Measurements from ENCODE around the gene KLK8. TPM values are rescaled to one million over a fixed set of nuclear protein-coding genes. Genes with fewer than 3 reads are reported as not detected.

Gene KLK8
- total RNA-seq, 1 experiment from 2014 or later: 4.4 TPM

- H3K36me3 Mint-ChIP-seq: no peaks in the 10 kb centered on the region
Measured at GRCh38 chr19:51000981-51001380, 423 bp downstream of the KLK8 start.

GRCh38 chr19:51000426-51000825, 978 bp downstream of the KLK8 start:
- DNase-seq (ENCODE audit: low spot score): no peak
- H3K4me1 Mint-ChIP-seq: peaks cover 24% of the 10 kb centered on the region
- ATAC-seq: no peak
- H3K9me3 Mint-ChIP-seq: no peaks in the 10 kb centered on the region
- TF ChIP-seq ZNF532 (CRISPR knock-in tag; IDR thresholded peaks at IDR 0.05; ENCODE audit: borderline replicate concordance): no peak
- H3K36me3 Mint-ChIP-seq: no peaks in the 10 kb centered on the region
- peak overlapping the region; percentile 56 for H3K4me3 Mint-ChIP-seq
- ChIA-PET CTCF (interaction anchor here (1.0 to 6.0 kb wide), 6 partner anchors 17 to 96 kb away, joined by 3 to 94 read pairs (median 11); no protein-coding TSS in a partner anchor), POLR2A (no interaction called here)
- peaks cover 49% of the 10 kb centered on the region for H3K27me3 Mint-ChIP-seq (ENCODE audit: low read depth)
- H3K27ac Mint-ChIP-seq: no peak overlapping the region

More at GRCh38 chr19:51000981-51001380, 423 bp downstream of the KLK8 start:
- Mint-ChIP-seq H3K4me1 (peaks cover 24% of the 10 kb centered on the region), H3K9me3 (no peaks in the 10 kb centered on the region), H3K27me3 (ENCODE audit: low read depth) (peaks cover 51% of the 10 kb centered on the region), H3K4me3 (peak overlapping the region; percentile 56), H3K27ac (peak overlapping the region; percentile 68)
- ChIA-PET CTCF (interaction anchor here (1.0 to 6.0 kb wide), 8 partner anchors 17 to 96 kb away, joined by 3 to 94 read pairs (median 4); no protein-coding TSS in a partner anchor), POLR2A (no interaction called here)
- peak; percentile 74 for DNase-seq (ENCODE audit: low spot score)
- ATAC-seq: peak; percentile 65
- TF ChIP-seq ATF1 (CRISPR knock-in tag; IDR thresholded peaks at IDR 0.05): no peak
- TF ChIP-seq, protein P1, sequence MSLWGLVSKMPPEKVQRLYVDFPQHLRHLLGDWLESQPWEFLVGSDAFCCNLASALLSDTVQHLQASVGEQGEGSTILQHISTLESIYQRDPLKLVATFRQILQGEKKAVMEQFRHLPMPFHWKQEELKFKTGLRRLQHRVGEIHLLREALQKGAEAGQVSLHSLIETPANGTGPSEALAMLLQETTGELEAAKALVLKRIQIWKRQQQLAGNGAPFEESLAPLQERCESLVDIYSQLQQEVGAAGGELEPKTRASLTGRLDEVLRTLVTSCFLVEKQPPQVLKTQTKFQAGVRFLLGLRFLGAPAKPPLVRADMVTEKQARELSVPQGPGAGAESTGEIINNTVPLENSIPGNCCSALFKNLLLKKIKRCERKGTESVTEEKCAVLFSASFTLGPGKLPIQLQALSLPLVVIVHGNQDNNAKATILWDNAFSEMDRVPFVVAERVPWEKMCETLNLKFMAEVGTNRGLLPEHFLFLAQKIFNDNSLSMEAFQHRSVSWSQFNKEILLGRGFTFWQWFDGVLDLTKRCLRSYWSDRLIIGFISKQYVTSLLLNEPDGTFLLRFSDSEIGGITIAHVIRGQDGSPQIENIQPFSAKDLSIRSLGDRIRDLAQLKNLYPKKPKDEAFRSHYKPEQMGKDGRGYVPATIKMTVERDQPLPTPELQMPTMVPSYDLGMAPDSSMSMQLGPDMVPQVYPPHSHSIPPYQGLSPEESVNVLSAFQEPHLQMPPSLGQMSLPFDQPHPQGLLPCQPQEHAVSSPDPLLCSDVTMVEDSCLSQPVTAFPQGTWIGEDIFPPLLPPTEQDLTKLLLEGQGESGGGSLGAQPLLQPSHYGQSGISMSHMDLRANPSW (CRISPR knock-in tag; conservative IDR thresholded peaks at IDR 0.05; ENCODE audit: low read depth): no peak
- 0 out of 2 replicates have a peak, but pooled peaks have one; percentile 24 for TF ChIP-seq SP1 (CRISPR knock-in tag; conservative IDR thresholded peaks at IDR 0.05)
- TF ChIP-seq TCF7 (CRISPR knock-in tag; IDR thresholded peaks at IDR 0.05; ENCODE audit: low read depth): no peak
- TF ChIP-seq, protein P2, sequence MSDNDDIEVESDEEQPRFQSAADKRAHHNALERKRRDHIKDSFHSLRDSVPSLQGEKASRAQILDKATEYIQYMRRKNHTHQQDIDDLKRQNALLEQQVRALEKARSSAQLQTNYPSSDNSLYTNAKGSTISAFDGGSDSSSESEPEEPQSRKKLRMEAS (CRISPR knock-in tag; IDR thresholded peaks at IDR 0.05): peak; percentile 71; the same call in 1 of the 2 replicates
- peak; percentile 41; the same call in 1 of the 2 replicates for TF ChIP-seq FOXK1 (CRISPR knock-in tag; IDR thresholded peaks at IDR 0.05)
- 0 out of 2 replicates have a peak, but pooled peaks have one; percentile 43 for TF ChIP-seq TP53 (CRISPR knock-in tag; IDR thresholded peaks at IDR 0.05)
- TF ChIP-seq TEAD4 (CRISPR knock-in tag; IDR thresholded peaks at IDR 0.05): 0 out of 2 replicates have a peak, but pooled peaks have one; percentile 26
- TF ChIP-seq ETV6 (CRISPR knock-in tag; IDR thresholded peaks at IDR 0.05): 0 out of 2 replicates have a peak, but pooled peaks have one; percentile 21
- TF ChIP-seq FOXP4 (CRISPR knock-in tag; IDR thresholded peaks at IDR 0.05): peak; percentile 48; the same call in 1 of the 2 replicates
- TF ChIP-seq USF1 (CRISPR knock-in tag; IDR thresholded peaks at IDR 0.05): no peak

Data from WTC11 (cell line).